RWPE2 (cell line): ENCODE data around the gene UQCC2.

Experiments used
- ATAC-seq: fragments of 200-7000 bp; cut with Tn5 transposase; 3 replicates; pipeline ENCODE4 v1.9.1; 2021; ENCODE audit warnings: low read depth
- DNase-seq: peaks from one replicate; pipeline ENCODE4 v3.0.0-alpha.2; 2020; ENCODE audit warnings: low spot score
- H3K27ac ChIP-seq: fragments of 450-650 bp; 2 replicates; pipeline ENCODE4 v1.5.1; 2017; ENCODE audit warnings: mild to moderate bottlenecking; ENCODE audit not compliant: poor library complexity, severe bottlenecking
- H3K27me3 ChIP-seq: fragments of 250-450 bp; sonication (Bioruptor Pico); 2 replicates; pipeline ENCODE4 v1.5.1; 2021; ENCODE audit warnings: mild to moderate bottlenecking, moderate library complexity; ENCODE audit not compliant: insufficient read depth, poor library complexity, severe bottlenecking
- H3K36me3 ChIP-seq: fragments of 250-450 bp; sonication (Bioruptor Pico); 2 replicates; pipeline ENCODE4 v1.5.1; 2020; ENCODE audit warnings: low read depth, mild to moderate bottlenecking, moderate library complexity
- H3K4me1 ChIP-seq: fragments of 250-450 bp; sonication (Bioruptor Pico); 2 replicates; pipeline ENCODE4 v1.5.1; 2021; ENCODE audit warnings: mild to moderate bottlenecking, moderate library complexity; ENCODE audit not compliant: insufficient read depth, poor library complexity, severe bottlenecking
- H3K4me3 ChIP-seq: fragments of 250-450 bp; sonication (Bioruptor Pico); 2 replicates; pipeline ENCODE4 v1.5.1; 2021; ENCODE audit warnings: mild to moderate bottlenecking, moderate library complexity; ENCODE audit not compliant: severe bottlenecking
- H3K9me3 ChIP-seq: fragments of 250-450 bp; sonication (Bioruptor Pico); 2 replicates; pipeline ENCODE4 v1.5.1; 2021; ENCODE audit warnings: mild to moderate bottlenecking, moderate library complexity; ENCODE audit not compliant: severe bottlenecking
- CTCF ChIP-seq: fragments of 450-650 bp; IDR thresholded peaks from one replicate; pipeline ENCODE4 v1.5.1; 2017; ENCODE audit warnings: mild to moderate bottlenecking, moderate library complexity; ENCODE audit not compliant: poor library complexity, severe bottlenecking

UQCC2 gene

GRCh38 chr6:33682341-33682740 is 29.2 kb downstream of the UQCC2 start:
- H3K27ac ChIP-seq = no peak overlapping the region
- no peak for ATAC-seq
- no peak for TF ChIP-seq CTCF

GRCh38 chr6:33679761-33680160 is 31.7 kb downstream of the UQCC2 start:
- TF ChIP-seq CTCF = no peak
- H3K4me1 ChIP-seq = no peaks in the 10 kb centered on the region
- H3K27ac ChIP-seq = no peak overlapping the region
- ATAC-seq (no peak), DNase-seq (no peak)
- H3K36me3 ChIP-seq = peaks cover 97% of the 10 kb centered on the region
- H3K27me3 ChIP-seq = no peaks in the 10 kb centered on the region
- no peak overlapping the region for H3K4me3 ChIP-seq
- no peaks in the 10 kb centered on the region for H3K9me3 ChIP-seq

More at GRCh38 chr6:33682341-33682740, 29.2 kb downstream of the UQCC2 start:
- Histone ChIP-seq H3K4me1 (no peaks in the 10 kb centered on the region), H3K9me3 (no peaks in the 10 kb centered on the region), H3K4me3 (no peak overlapping the region), H3K36me3 (peaks cover 94% of the 10 kb centered on the region), H3K27me3 (no peaks in the 10 kb centered on the region)
- DNase-seq = no peak

GRCh38 chr6:33678932-33679490 is 32.5 kb downstream of the UQCC2 start:
- no peak for TF ChIP-seq CTCF
- DNase-seq (no peak), ATAC-seq (no peak)
- no peak overlapping the region for H3K4me3 ChIP-seq
- H3K4me1 ChIP-seq = no peaks in the 10 kb centered on the region
- peaks cover 97% of the 10 kb centered on the region for H3K36me3 ChIP-seq
- no peak overlapping the region for H3K27ac ChIP-seq
- H3K9me3 ChIP-seq = no peaks in the 10 kb centered on the region
- no peaks in the 10 kb centered on the region for H3K27me3 ChIP-seq

- ATAC-seq = no peak
- peaks cover 97% of the 10 kb centered on the region for H3K36me3 ChIP-seq
- DNase-seq = no peak
Measured at GRCh38 chr6:33678233-33678931, 33.1 kb downstream of the UQCC2 start.

More at GRCh38 chr6:33678233-33678931, 33.1 kb downstream of the UQCC2 start:
- no peak for TF ChIP-seq CTCF
- H3K4me1 ChIP-seq = no peaks in the 10 kb centered on the region
- no peak overlapping the region for H3K4me3 ChIP-seq
- no peak overlapping the region for H3K27ac ChIP-seq
- H3K27me3 ChIP-seq = no peaks in the 10 kb centered on the region
- no peaks in the 10 kb centered on the region for H3K9me3 ChIP-seq
